ENCODE data around the gene RGS6.
A peak's percentile ranks its signal among the peaks of the same experiment; 100 is the strongest.

RGS6 gene

GRCh38 chr14:72402377-72402772 lies 470.1 kb downstream of the RGS6 start:
- no peak for DNase-seq (ENCODE audit: low read depth in 3 of 3)

- DNase-seq (ENCODE audit: low read depth in 3 of 3), result no peak
These were observed 472.0 kb downstream of the RGS6 start for GRCh38 chr14:72404106-72404774.

DNA sequence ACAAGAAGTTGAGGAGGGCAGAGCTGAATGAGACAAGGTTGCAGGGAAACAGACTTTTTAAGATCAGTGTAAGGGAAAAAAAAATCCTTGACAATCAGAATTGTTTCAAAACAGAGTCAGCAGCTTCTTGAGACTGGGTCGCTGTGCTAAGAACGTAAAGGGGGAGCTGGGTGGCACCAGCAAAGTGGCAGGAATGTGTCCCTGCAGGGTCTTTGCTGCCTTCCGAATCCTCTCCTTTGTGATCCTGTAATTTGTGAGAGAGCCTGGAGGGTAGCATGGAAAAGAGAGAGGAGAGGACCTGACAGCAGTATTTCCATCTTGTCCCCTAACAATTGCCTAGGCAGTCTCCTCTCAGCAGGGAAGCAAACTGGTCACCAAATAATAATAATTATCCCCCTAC lies 472.8 kb downstream of the RGS6 start:
- DNase-seq (ENCODE audit: low read depth in 3 of 3), result no peak

DNA sequence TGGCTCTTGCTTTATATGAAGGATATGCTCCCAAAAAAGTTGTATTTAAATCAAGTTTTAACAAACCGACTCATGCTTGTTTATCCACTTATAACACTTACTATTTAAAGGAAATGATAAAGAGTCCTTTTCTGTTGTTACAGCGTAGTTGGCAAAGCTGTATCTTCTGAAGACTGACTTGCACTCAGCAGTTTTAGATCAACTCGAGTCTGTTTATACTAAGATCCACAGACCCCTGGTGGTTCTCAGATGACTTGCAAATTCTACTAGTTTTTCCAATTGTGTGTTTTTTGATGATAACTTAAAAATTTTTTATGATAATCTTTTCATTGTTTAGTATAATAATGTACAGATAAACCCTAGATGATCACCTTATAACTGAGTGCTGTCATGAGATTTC lies 475.8 kb downstream of the RGS6 start:
- DNase-seq (ENCODE audit: low read depth in 3 of 3), result no peak

DNA sequence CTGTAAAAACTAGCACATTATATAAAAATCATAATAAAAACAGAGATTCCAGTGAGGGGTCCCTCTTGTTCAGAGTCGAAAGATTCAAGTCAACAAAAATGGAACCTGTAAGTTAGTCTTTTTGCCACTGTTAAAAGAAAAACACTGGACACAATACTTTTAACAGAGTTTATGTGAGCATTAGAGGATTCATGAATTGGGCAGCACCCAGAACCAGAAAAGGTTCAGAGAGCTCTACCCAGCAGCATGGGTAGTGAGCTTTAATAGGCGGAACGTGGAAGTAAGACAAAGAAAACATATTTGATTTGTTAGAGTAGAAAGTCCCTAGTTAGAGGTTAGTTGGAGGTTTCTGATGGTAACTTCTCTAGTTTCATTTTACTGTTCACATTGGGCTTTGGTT lies 476.8 kb downstream of the RGS6 start:
- no peak for DNase-seq (ENCODE audit: low read depth in 3 of 3)

GRCh38 chr14:72416081-72416849 lies 484.0 kb downstream of the RGS6 start:
- DNase-seq (ENCODE audit: low read depth in 3 of 3), result no peak

DNA sequence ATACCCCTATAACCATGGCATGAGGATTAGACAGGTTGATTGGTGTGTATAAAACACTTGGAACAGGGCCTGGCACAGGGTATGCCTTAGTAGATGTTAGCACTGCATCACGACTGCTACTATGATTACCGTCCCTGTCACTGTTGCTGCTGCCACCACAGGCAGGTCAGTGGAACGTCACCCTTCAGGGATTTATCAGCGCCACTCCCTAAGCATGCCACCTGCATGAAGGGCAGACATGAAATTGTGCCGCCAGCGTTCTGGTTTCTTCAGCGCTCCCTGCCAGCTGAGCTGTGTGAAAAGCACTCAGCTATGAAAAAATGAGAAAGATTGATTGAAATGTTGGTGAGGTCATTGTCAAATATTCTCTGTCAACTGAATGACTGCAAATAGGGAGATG lies 484.7 kb downstream of the RGS6 start:
- DNase-seq (ENCODE audit: low read depth in 3 of 3), result no peak

DNA sequence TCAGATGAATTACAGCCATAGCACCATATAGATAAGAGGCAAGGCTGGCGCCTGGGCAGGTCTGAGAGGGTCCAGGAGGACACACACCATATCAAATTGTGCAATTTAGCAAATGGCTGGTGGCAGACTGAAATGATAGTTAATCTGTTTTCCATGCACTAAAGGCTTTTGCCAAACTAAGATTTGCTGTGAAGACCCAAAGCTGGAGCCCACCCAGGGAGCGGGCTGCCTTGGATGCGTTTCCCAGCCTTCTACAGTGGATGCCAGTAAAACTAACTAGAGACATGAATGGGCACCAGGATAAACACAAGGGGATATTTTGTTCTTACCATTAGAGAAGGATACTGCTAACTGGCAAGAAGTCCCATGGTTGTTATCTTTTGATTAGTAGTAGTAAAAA lies 486.6 kb downstream of the RGS6 start:
- DNase-seq (ENCODE audit: low read depth in 3 of 3), result no peak

DNA sequence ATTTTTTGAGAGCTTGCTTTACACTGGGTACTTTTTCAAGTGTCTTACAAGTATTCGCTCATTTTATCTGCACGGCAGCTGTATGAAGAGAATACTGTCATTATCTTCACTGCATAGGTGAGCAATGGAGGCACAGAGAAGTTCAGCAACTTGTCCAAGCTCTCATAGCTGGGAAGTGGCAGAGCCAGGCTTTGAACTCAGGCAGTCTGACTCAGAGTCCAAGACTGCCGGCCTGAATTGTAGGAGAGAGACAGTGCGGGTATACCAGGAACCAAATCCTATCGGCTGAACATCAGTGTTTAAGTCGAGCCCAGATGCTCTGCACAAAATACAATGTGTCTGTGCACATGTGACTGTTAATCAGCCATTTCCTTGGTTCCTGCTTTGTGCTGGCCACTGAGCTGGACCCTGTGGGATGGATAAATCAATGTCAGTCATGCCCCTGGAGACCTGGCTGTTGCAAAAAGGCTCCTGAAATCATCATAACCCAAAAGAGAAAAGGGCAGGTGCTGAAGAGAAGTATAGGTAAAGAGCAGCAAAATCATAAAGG lies 487.1 kb downstream of the RGS6 start:
- DNase-seq (ENCODE audit: low read depth in 3 of 3), result no peak

GRCh38 chr14:72420749-72421474 lies 488.7 kb downstream of the RGS6 start:
- peak; percentile 54 to 78 (median 65) for DNase-seq (ENCODE audit: low read depth in 3 of 3)

DNA sequence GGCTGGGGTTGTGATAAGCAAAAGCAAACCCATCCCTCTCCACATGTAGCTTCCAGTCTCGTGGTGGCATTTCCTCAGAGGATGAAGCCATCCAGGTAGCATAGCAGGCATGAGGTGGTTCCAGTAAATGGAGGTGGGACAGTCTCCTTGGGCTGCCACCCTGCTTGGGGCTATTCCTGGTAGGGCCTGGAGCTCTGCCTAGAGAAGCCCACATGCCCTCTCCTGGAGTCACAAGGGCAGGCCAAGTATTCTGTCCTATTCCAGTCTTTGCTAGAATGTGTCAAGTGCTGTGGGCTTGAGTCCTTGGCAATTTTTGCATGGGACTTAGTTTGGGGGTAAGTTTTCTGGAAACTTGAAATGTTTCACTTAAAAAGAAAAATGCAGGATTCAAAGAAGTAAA lies 491.7 kb downstream of the RGS6 start:
- DNase-seq (ENCODE audit: low read depth in 3 of 3), result no peak

DNA sequence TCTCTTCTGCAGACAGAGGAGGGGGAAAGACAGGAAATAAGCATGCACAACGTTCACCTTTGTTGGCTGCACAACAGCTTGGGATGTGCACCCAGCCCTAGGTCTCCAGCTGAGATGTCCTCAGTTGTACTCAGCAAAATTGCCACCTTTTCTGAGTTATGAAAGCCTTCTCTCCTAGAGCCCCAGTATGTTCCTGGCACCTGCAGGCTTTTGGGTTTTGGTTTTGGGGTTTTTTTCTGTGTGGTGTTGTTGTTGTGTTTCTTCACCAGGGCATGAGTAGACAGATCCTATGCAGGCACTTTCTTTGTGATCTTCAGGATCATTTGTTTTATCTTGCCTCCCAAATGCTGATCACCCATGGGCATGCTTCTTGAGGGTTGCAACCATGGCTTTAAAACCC lies 498.2 kb downstream of the RGS6 start:
- DNase-seq (ENCODE audit: low read depth in 3 of 3), result no peak

GRCh38 chr14:72432748-72433147 lies 500.5 kb downstream of the RGS6 start:
- no peak for DNase-seq (ENCODE audit: low read depth in 3 of 3)

DNA sequence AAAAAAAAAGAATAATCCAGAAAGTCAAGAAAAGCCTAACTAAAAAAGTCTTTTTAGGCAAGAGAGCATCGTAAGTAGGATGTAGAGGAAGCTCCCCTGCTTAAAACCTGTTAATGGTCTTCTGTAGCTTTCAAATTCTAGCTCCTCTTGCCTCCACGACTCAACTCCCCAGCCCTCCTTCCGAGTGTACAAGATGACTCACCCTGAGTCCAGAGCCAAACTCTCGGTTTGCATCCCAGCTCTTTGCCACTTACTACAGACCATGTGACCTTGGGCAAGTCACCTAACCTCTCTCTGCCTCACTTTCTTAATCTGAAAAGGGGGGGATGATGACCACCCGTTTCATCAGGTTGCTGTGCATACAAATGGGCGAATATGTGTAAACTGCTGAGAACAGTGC lies 501.3 kb downstream of the RGS6 start:
- no peak for DNase-seq (ENCODE audit: low read depth in 3 of 3)

DNA sequence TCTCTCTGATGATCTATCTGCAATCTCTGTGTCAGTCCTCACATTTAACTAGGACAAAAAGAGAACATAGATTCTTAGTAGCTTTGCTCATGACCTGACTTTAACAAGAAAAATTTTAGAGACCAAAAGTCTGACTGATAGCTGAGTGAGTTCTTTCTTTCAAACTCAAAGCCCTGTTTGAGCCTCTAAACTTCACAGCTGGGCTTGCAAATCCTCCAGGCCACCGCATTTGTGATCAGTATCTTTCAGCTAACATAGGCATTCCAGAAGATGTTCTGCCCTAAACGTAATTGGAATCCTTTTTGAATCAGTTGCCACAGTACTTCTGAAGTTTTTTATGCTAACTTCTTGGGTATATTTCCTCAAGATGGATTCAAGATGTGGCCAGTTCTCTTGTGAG lies 502.6 kb downstream of the RGS6 start:
- no peak for DNase-seq (ENCODE audit: low read depth in 3 of 3)

- DNase-seq (ENCODE audit: low read depth in 3 of 3), result no peak
These were observed 507.5 kb downstream of the RGS6 start for GRCh38 chr14:72439707-72440106.

DNA sequence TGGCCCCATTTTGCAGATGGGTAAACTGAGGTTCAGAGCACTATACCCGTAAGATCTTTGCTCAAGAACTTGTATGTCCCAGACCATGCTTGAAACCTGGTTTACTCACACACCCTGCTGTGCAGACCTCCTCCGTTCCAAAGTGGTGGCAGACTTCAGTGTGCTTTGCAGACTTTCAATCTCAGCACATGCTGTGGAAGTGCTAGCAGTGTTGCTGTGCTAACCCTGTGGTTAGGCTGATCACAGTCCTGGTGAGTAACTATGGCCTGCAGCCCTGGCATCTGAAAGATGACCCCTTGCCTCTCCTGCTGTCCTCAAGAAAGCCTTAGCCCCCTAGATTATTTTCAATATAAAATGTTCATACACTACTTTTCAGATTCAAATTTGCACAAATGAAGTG lies 511.0 kb downstream of the RGS6 start:
- no peak for DNase-seq (ENCODE audit: low read depth in 3 of 3)

DNA sequence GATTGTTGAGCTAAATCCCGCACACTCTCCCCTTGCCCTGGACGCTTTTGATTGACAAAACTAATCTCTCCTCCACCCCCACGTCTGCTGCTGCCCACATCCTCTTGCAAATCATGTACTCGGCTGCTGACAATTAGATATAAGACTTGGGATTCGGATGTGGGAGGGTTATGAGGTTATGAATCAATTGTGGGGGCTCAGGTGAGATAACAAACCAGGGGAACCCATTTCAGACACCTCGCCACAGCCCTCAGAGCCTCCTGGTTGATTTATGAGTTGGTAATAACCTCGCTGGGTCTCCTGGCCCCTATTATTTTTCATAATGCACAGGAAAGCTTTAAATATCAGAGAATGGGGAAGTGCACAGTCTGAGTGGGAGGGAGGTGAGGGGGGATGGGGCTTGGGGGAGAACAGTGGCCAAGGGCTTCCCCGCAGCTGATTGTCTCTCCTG lies 511.8 kb downstream of the RGS6 start:
- peak in 1 of 3 donors; percentile 18 for DNase-seq (ENCODE audit: low read depth in 3 of 3)

DNA sequence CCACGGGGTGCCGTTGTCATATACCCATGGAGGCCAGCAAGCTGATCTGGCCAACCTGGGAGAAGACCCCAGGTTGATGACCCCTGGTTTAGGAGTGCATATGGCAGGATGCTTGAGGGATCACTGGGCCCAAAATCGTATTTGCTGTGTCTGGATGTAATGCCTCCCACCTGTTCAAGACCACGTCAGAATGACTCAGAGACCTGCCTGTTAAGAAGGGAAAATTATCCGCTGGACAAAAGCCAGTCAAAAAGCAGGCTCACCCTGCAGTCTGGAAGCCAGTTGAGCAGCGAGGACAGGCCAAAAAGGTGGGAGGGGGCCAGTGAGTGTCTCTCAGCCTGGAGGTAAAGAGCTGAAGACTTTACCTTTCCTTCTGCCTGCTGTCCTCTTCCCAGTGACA lies 512.5 kb downstream of the RGS6 start:
- DNase-seq (ENCODE audit: low read depth in 3 of 3), result no peak

DNA sequence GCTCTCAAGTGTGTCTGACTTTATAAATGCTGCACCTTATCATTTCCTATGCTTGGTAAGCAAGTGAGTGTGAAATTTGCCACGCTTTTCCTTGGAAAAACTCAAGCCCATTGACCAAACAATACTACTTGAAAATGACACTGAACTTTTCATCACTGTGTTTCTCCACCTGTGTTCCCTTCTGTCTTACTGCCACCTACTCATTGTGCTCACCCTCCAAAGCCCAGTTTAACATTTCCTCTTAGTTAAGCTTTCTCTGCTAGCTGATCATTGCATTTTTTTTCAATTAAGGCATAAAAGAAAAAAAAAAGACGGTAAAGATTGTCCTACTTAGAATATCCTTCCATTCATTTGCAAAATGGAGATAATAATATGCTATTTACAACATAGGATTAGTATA lies 516.0 kb downstream of the RGS6 start:
- no peak for DNase-seq (ENCODE audit: low read depth in 3 of 3)

GRCh38 chr14:72450473-72451044 lies 518.3 kb downstream of the RGS6 start:
- no peak for DNase-seq (ENCODE audit: low read depth in 3 of 3)
